Endothelial cell of umbilical vein (primary cell): Measurements from ENCODE around the gene GSTO2. TPM values are rescaled to one million over a fixed set of nuclear protein-coding genes. Genes with fewer than 3 reads are reported as not detected.

Experiments
- Bru-seq: library from RNA; stranded (reverse); fragments of 400-500 nt; gene quantifications from one replicate; lab custom pipeline; 2021; lab: Mats Ljungman, UMichigan
- BruChase-seq, 2 experiments: library from RNA; stranded (reverse); fragments of 400-500 nt; gene quantifications; one replicate each; lab custom pipeline; 2021; lab: Mats Ljungman, UMichigan
- BruUV-seq: library from RNA; stranded (reverse); fragments of 400-500 nt; replicated peaks from 2 replicates; lab custom pipeline; 2021; lab: Mats Ljungman, UMichigan
- CTCF ChIA-PET: fragments of 300-600, 350-600 bp; sonication (Branson Sonifier 250); formaldehyde crosslinking; loops from one replicate; lab custom pipeline; 2021; ENCODE audit warnings: antibody characterized with exemption, inconsistent platforms; lab: Charles Lee
- POLR2A ChIA-PET: fragments of 300-600, 350-600 bp; sonication (Branson Sonifier 250); formaldehyde crosslinking; loops from one replicate; lab custom pipeline; 2021; ENCODE audit warnings: antibody characterized with exemption, inconsistent platforms; lab: Charles Lee
- DNase-seq: peaks from one replicate; pipeline ENCODE4 v3.0.0-alpha.2; 2011; ENCODE audit warnings: low read depth, low spot score
- FAIRE-seq: peaks from 2 replicates; lab custom pipeline; 2011; peaks lifted over from hg19 to GRCh38; lab: Jason Lieb, UNC
- H2AFZ ChIP-seq: 2 replicates; pipeline ENCODE4 v1.6.0; 2012; ENCODE audit warnings: low read depth, low read length, control low read depth, inconsistent platforms
- H3K27ac ChIP-seq: 2 replicates; pipeline ENCODE4 v1.5.1; 2011; ENCODE audit warnings: low read depth, mild to moderate bottlenecking, control low read depth, low read length, moderate library complexity; ENCODE audit not compliant: insufficient read depth
- H3K27me3 ChIP-seq, 2 experiments: 2 replicates each; pipeline versions ENCODE4 v1.6.0 to v1.6.1; 2011; ENCODE audit warnings: low read length in 2 of 2, mixed read lengths in 1 of 2; ENCODE audit not compliant: control insufficient read depth in 2 of 2, insufficient read depth in 2 of 2
- H3K36me3 ChIP-seq, 2 experiments: 2 replicates in 1 of 2; 3 replicates in 1 of 2; pipeline ENCODE4 v1.5.1; 2011; ENCODE audit warnings: low read length in 2 of 2, mild to moderate bottlenecking in 1 of 2, moderate library complexity in 1 of 2; ENCODE audit not compliant: control insufficient read depth in 2 of 2, insufficient read depth in 2 of 2; ENCODE audit errors: extremely low read depth in 1 of 2
- H3K4me1 ChIP-seq: 3 replicates; pipeline ENCODE4 v1.5.1; 2011; ENCODE audit warnings: mild to moderate bottlenecking, low read length; ENCODE audit not compliant: control insufficient read depth, insufficient read depth; ENCODE audit errors: extremely low read depth
- H3K4me2 ChIP-seq: 2 replicates; pipeline ENCODE4 v1.6.1; 2011; ENCODE audit warnings: low read length, control low read depth, mixed read lengths; ENCODE audit not compliant: insufficient read depth
- H3K4me3 ChIP-seq, 3 experiments: fragments of 200-600 bp in 1 of 3; sonication (generic), shearing (Covaris generic) in 1 of 3; replicated peaks in 1 of 3; 2 replicates each; pipeline ENCODE4 v1.5.1; 2011 to 2016; ENCODE audit warnings: control low read depth in 3 of 3, low read length in 3 of 3, mild to moderate bottlenecking in 2 of 3, inconsistent platforms in 1 of 3, low read depth in 1 of 3, moderate library complexity in 1 of 3; ENCODE audit not compliant: insufficient read depth in 1 of 3
- H3K79me2 ChIP-seq: 2 replicates; pipeline ENCODE4 v1.6.0; 2012; ENCODE audit warnings: low read length, inconsistent platforms; ENCODE audit not compliant: control insufficient read depth, insufficient read depth
- H3K9ac ChIP-seq: replicated peaks from 2 replicates; pipeline ENCODE3; 2011; ENCODE audit warnings: low read length, control low read depth; ENCODE audit not compliant: insufficient read depth; ENCODE audit errors: extremely low read depth
- H3K9me1 ChIP-seq: replicated peaks from 3 replicates; pipeline ENCODE4 v1.6.0; 2011; ENCODE audit warnings: mild to moderate bottlenecking, low read length; ENCODE audit not compliant: control insufficient read depth, insufficient read depth; ENCODE audit errors: extremely low read depth
- H3K9me3 ChIP-seq: replicated peaks from 2 replicates; pipeline ENCODE4 v1.5.1; 2012; ENCODE audit warnings: low read length, inconsistent platforms; ENCODE audit not compliant: control insufficient read depth, insufficient read depth
- H4K20me1 ChIP-seq: replicated peaks from 2 replicates; pipeline ENCODE3; 2011; ENCODE audit warnings: mild to moderate bottlenecking, low read length; ENCODE audit not compliant: control insufficient read depth, insufficient read depth; ENCODE audit errors: extremely low read depth
- GATA2 ChIP-seq: IDR thresholded peaks from 2 replicates; pipeline ENCODE4 v1.7.0; 2011; ENCODE audit warnings: low read depth, mild to moderate bottlenecking, moderate library complexity, mixed read lengths, low read length; ENCODE audit not compliant: insufficient read length, insufficient read depth
- POLR2A ChIP-seq: IDR thresholded peaks from 2 replicates; pipeline ENCODE4 v1.6.1; 2012; ENCODE audit warnings: low read depth, mild to moderate bottlenecking, control low read depth, low read length
- POLR2AphosphoS5 ChIP-seq: IDR thresholded peaks from 2 replicates; pipeline ENCODE4 v1.6.1; 2012; ENCODE audit warnings: low read depth, mild to moderate bottlenecking, control low read depth, low read length, moderate library complexity; ENCODE audit not compliant: insufficient read depth
- dilution Hi-C: fragments of 300-500 bp; cut with MboI; formaldehyde crosslinking; loops from one replicate; pipeline ENCODE4 v1.15.0; 2019; ENCODE audit warnings: low sequenced_read_pairs; ENCODE audit not compliant: extremely low pct_ligation_motif_present
- intact Hi-C: fragments of 100-400 bp; cut with micrococcal nuclease; formaldehyde crosslinking; loops from one replicate; pipeline ENCODE4 v1.10.0; 2022
- long read RNA-seq: library from polyadenylated mRNA; stranded (forward); transcript quantifications from one replicate; pipeline ENCODE4 v2.0.0, GENCODE V29; 2021
- polyA minus RNA-seq, 3 experiments: library from RNA; depleted of rRNA, polyadenylated mRNA; stranded (reverse); fragments of >200 nt; gene quantifications; 1 replicate in 1 of 3; 2 replicates in 2 of 3; pipeline ENCODE4 v1.2.3, GENCODE V29; 2011
- polyA plus RNA-seq, 4 experiments: library from polyadenylated mRNA; depleted of rRNA in 3 of 4; stranded (reverse) in 3 of 4; unstranded in 1 of 4; fragments of >200 nt; gene quantifications; 2 replicates each; pipeline versions ENCODE4 v1.2.1 to v1.2.3, GENCODE V29; 2011 to 2012; ENCODE audit warnings: missing spikeins in 1 of 4
- total RNA-seq: library from RNA; stranded (reverse); gene quantifications from 2 replicates; pipeline ENCODE4 v1.2.3, GENCODE V29; 2021
- TF ChIP-seq, protein P1 (sequence below): IDR thresholded peaks from 2 replicates; pipeline ENCODE4 v1.6.1; 2011; ENCODE audit not compliant: insufficient read depth, insufficient read length

GSTO2 gene
- 0.84 and 0.95 TPM in 2 replicates for total RNA-seq
- polyA plus RNA-seq = 1.4 TPM in 2 replicates
- 0.87 and 1.1 TPM in 2 replicates for polyA plus RNA-seq (2011; cell fraction: cytosol; rRNA removed)
- polyA plus RNA-seq (2011; cell fraction: nucleus; rRNA removed) = 0.73 and 0.83 TPM in 2 replicates
- polyA plus RNA-seq (2012) = 1.2 and 2.4 TPM in 2 replicates
- 0.19 and 0.87 TPM in 2 replicates for polyA minus RNA-seq
- polyA minus RNA-seq (2011; cell fraction: cytosol; rRNA and poly(A)+ RNA removed) = 1.4 TPM
- 1.8 and 2.8 TPM in 2 replicates for polyA minus RNA-seq (2011; cell fraction: nucleus; rRNA and poly(A)+ RNA removed)
- Bru-seq, nascent RNA = percentile 36 among the genes with signal in this experiment
- percentile 68 among the genes with signal in this experiment for BruChase-seq, experiment 1, labeled RNA remaining after a 6-hour chase
- percentile 41 among the genes with signal in this experiment for BruChase-seq, experiment 2, labeled RNA remaining after a 2-hour chase
- long read RNA-seq = 0 reads

DNA sequence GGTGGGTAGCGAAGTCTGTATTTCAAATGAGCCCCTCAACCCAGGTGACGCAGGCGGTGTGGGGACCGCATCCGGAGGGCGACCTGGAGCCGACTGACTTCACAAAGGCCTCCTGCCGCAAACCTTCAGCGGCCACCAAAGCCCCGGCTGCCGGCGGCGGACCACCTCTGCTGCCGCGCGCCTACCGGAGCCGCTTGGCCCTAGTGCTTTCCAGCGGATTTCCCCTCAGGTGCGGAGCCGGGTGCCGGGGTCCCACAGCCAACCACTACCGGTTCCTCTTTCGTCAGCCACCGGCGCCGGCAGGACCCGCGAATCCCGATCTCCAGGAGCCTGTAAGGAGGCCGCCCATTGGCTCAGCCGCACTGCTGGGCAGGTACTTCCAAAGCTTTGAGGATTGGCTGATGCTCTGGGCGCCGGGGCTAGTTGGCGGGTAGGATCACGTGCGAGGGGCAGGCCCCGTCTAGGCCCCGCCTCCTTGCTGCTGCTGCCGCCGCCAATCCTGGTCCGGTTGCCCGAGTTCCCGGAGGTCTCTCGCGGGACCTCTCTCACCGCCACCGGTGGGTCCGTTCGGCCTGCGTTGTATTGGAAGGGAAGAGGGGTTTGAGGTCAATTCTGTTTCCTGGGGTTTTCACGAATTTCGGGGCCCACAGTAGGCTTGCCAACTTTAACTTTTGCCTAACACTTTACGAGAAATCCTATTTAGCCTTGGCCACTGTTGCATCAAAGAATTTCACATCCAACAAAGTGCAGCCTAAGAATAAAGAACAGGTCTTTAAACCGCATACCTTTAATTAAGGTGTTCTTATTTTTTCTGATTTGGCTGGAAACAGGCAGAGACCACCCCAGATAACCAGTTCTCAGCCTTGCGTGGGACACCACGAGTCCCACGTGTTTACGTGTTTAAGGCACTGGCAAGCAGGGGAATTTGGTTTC is at the start of gene GSTO2:
GSTO2 (plus strand) TSS at position 472 of the 933 bp plus-strand sequence. CDS start 5,732 bp downstream, outside the sequence.
- Histone ChIP-seq H3K4me3 (peak within 1 kb of the TSS; percentile 47 to 83 (median 48)), H3K27ac (peak within 1 kb of the TSS; percentile 84), H3K4me1 (peaks cover 10% of the 10 kb centered on the region), H3K4me2 (peak within 1 kb of the TSS; percentile 83), H2AFZ (peak within 1 kb of the TSS; percentile 45), H3K36me3 (peaks cover 9 to 16% of the 10 kb centered on the region in 2 experiments), H3K9me1 (no peaks in the 10 kb centered on the region), H3K27me3 (no peaks in the 10 kb centered on the region), H3K9me3 (no peaks in the 10 kb centered on the region), H3K9ac (peak within 1 kb of the TSS; percentile 84), H4K20me1 (no peaks in the 10 kb centered on the region), H3K79me2 (peaks cover 29% of the 10 kb centered on the region)
- intact Hi-C loops = loop anchor here (1.0 kb wide), 1 partner anchor 9 kb away; no protein-coding TSS in a partner anchor
- TF ChIP-seq GATA2 = no peak
- TF ChIP-seq POLR2AphosphoS5 = peak; percentile 91
- TF ChIP-seq, protein P1, sequence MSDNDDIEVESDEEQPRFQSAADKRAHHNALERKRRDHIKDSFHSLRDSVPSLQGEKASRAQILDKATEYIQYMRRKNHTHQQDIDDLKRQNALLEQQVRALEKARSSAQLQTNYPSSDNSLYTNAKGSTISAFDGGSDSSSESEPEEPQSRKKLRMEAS = peak; percentile 71
- TF ChIP-seq POLR2A = peak; percentile 82
- DNase-seq (peak; percentile 98), FAIRE-seq (peak; percentile 89)
- dilution Hi-C loops = no loop called here
- BruUV-seq = TSS peak; percentile 56
- POLR2A ChIA-PET = interaction anchor here (0.5 to 2.2 kb wide), 2 partner anchors 13 to 68 kb away, joined by 8 to 9 read pairs; no protein-coding TSS in a partner anchor
- CTCF ChIA-PET = interaction anchor here (0.9 to 1.0 kb wide), 2 partner anchors 14 to 84 kb away, joined by 3 to 4 read pairs; partner anchors contain the start of genes CFAP58 and GSTO1
